OCI-LY3 (cell line): ENCODE data around the gene PIN1.
A peak's percentile ranks its signal among the peaks of the same experiment; 100 is the strongest.

Experiments used
- EZH2phosphoT487 ChIP-seq: fragments of 200-600 bp; shearing (Covaris generic); IDR thresholded peaks from 2 replicates; pipeline ENCODE4 v1.6.1; 2018; ENCODE audit warnings: antibody characterized with exemption, mixed run types, low read depth
- TF ChIP-seq, protein P1 (sequence below): fragments of 200-600, 300-600 bp; sonication (generic); IDR thresholded peaks from 2 replicates; pipeline ENCODE4 v1.5.1; 2014; ENCODE audit warnings: antibody characterized with exemption, low read length, low read depth

DNA sequence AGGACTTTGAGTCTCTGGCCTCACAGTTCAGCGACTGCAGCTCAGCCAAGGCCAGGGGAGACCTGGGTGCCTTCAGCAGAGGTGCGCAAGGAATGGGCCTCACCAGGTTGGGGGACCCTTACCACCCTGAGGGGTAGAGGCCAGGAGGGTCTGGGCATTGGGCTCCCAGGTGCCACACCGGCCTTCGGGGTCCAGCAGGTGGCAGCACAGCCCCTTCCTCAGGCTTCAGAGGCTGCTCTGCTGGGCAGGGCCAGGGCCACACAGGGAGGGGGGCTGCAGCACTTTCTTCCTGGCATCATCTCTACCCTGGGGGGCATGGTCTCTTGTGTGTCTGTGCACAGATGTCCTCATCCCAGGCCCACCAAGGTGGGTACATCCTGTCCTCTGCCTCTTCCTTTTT, 12.9 kb downstream of the PIN1 start:
- TF ChIP-seq, protein P1, sequence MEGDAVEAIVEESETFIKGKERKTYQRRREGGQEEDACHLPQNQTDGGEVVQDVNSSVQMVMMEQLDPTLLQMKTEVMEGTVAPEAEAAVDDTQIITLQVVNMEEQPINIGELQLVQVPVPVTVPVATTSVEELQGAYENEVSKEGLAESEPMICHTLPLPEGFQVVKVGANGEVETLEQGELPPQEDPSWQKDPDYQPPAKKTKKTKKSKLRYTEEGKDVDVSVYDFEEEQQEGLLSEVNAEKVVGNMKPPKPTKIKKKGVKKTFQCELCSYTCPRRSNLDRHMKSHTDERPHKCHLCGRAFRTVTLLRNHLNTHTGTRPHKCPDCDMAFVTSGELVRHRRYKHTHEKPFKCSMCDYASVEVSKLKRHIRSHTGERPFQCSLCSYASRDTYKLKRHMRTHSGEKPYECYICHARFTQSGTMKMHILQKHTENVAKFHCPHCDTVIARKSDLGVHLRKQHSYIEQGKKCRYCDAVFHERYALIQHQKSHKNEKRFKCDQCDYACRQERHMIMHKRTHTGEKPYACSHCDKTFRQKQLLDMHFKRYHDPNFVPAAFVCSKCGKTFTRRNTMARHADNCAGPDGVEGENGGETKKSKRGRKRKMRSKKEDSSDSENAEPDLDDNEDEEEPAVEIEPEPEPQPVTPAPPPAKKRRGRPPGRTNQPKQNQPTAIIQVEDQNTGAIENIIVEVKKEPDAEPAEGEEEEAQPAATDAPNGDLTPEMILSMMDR: peak; percentile 64
- no peak for TF ChIP-seq EZH2phosphoT487
